CD4-positive, alpha-beta T cell treated with Interleukin-12 subunit alpha and Interleukin-12 subunit beta, for 1 hour (primary cell): ENCODE measurements around the gene IMPA2.
A peak's percentile ranks its signal among the peaks of the same experiment; 100 is the strongest.
"Not testable (repeated sequence)": the region's sequence is repeated elsewhere in the genome, so short reads cannot be mapped to it uniquely, and the experiment has no call there.

Source experiments
- DNase-seq: peaks from one replicate; pipeline ENCODE4 v3.0.0-alpha.2; 2020

IMPA2 gene

DNA sequence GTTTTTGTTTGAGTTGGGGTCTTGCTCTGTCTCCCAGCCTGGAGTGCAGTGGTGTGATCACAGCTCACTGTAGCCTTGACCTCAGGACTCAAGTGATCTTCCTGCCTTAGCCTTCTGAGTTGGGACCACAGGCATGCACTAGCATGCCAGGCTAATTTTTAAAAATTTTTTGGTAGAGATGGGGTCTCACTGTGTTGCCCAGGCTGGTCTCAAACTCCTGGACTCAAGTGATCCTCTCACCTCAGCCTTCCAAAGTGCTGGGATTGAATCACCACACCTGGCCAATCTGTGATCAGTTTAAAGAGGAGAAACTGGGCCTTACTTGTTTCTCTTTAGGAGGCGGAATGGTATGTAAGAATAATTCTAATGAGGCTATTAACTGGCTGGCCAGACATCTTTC, 49.9 kb downstream of the IMPA2 start:
- no peak for DNase-seq

DNA sequence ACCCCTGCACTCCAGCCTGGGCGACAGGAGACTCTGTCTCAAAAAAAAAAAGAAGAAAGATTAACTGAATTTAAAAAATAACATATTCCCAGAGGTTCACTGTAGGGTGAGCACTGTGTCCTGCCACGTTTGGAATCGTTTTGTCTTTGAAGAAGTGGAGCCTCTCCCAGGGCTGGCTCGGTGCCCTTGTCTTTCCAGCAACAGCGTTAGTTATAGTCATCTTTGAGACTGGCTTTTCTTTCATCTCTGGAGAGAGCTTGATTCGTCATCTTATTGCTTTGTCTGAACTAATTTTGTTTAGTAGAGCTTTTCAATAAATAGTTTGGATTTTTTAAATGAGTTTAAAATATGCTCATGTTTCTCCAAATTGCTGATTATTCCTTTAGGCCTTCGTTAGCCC, 50.5 kb downstream of the IMPA2 start:
- no peak for DNase-seq

DNA sequence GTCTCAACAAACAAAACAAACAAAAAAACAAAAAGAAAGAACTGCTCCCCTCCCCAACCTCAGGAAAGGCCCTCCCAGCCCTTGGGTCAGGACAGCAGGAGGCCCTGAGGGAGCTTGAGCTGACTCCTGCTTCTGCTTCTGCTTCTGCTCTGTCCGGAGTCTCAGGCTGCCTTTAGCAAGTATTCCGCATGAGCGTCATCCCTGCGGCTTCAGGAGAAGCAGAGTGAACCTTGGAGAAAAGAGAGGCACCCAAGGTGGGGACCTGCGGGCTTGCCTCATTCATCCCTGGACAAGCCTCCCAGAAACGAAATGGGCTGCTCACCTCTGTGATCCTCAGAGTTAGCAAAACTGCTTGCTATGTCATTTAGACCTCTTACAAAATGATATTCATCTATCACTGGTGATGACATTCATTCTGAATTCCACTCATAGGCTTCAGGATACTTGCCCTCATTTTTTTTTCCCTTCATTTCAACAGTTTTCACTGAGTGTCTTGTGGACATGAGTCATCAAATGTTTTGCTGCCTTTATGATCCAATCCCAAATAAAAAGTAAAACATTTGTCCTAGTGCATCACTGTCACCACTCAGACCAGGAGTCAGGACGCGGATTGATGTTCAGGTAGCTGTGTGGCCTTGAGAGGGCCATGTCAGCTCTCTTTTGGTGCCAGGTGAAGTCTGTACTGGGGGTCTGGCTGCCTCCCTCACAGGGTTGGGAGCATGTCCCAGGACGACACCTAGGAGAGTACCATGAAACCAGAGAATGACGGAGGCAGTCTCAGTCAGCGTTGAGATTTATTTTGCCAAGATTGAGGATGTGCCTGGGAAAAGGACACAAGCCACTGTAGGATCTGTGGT, 51.7 kb downstream of the IMPA2 start:
- no peak for DNase-seq

DNA sequence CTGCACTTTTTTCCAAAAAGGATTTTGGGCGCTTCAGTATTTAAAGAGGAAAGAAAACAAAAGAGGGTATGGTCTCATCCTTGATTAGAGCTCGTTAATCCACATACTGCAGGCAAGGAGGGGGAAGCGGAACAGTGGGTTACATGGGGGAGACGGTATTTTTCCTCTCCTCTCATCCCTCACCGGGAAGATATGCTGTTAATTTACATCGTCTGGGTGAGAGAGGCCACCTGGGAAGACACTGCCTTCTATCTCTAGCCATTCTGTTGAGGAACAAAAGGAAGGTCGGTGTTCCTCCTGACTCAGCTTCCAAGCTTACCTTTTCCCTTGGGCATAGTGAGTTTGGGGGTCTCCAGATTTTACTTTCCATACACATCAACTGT, 52.3 kb downstream of the IMPA2 start:
- DNase-seq, result no peak

DNA sequence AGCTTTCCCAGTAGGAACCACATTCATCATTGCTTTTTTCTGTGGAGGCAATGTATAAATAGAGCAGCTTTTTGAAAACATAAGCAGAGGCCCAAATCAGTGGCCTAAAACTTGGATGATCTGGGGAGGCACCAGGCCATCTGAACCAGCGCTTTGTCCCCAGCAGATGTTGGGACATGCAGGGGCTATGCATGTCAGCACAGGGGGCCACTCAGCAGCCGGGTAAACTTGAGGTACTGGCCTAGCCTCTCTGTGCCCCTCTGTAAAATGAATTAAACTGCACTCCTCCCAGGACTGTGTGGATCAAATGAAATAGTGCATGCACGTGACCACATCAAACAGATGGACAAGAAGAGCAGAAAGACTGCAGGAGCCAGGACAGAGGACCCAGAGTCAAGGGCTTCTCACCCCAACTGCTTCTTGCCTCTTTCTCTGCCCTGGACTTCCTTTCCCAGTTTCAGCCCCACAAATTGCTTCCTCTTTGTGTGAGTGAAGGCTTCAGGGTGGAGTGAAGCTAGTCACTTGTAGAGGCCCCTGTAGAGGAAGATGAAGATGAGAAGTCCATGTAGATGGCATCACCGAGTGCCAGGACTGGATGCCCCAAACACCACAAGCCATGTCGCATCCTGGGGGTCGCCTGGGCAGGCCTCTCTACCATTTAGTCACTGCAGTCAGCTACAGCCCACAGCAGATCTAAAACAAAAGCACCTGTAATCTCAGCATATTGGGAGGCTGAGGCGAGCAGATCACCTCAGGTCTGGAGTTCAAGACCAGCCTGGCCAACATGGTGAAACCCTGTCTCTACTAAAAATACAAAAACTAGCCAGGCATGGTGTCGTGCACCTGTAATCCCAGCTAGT, 53.2 kb downstream of the IMPA2 start:
- no peak for DNase-seq

DNA sequence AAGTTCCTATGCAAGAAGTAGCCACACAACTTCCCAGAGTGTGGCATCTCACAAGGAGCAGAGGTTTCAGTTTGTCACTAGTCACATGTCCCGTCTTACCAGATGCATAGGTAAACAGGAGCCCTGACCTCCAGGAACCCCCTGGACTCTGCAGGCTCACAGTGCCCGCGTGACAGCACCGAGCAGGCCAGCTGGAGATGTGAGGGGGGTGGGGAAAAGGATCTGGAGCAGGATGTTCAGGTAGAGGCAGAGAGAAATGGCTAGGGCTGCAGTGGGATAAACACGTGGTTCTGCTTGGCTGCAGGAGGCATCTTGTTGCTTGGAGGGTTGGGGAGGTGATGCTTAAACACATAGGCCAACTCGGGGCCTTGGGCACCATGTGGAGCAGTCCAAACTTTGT, 54.2 kb downstream of the IMPA2 start:
- DNase-seq, result no peak

DNA sequence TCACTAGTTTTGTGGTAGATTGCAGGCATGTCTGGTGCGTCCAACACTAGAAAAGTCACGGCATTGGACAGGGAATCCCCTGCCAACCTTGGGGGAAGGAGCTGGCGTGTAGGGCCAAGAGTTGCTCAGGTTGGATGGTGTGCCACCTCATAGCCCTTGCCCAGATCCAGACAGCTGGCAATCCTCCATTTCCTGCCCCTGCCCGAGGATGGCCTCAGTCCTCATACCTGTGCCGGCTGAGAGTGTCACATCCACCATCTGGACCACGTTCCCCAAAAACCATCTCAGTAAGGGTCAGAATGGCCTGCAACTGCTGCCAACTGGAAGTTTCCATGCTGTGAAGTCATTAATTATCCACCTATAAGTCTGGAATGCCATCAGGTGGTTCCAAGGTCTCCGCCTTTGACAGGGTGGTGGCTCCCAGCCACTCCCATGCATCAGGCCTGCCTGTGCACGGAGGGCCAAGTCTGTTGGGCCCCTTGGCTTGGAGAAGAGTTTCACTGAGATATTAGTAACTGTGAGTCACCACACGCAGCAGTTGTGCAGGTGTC, 55.0 kb downstream of the IMPA2 start:
- DNase-seq, result no peak

DNA sequence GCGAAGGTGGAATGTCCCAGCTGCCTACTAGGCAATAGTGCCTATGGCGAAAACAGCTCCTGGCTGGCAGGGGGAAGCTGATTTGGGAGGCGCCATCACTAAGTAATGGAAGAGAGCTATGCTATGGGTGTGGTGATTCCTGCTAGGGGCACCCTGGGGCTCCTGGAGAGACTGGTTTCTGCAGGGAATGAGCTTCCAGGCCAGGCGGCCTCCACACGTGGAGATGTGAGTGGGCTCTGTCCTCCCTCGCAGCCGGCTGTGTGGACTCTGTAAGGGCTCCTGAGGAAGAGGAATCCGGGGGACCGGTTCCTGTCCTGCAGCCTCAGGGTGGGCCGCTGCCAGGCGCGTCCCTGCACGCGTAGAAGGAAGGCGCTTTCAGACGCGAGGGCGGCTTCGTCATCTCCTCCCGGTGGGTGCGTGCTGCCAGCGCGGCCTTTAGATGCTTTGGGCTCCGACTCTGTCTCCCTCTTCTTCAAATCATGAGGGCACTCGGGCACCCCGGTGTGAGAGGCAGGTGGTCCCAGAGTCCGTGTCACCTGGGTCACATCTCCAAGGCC, 56.9 kb downstream of the IMPA2 start:
- DNase-seq, result no peak

DNA sequence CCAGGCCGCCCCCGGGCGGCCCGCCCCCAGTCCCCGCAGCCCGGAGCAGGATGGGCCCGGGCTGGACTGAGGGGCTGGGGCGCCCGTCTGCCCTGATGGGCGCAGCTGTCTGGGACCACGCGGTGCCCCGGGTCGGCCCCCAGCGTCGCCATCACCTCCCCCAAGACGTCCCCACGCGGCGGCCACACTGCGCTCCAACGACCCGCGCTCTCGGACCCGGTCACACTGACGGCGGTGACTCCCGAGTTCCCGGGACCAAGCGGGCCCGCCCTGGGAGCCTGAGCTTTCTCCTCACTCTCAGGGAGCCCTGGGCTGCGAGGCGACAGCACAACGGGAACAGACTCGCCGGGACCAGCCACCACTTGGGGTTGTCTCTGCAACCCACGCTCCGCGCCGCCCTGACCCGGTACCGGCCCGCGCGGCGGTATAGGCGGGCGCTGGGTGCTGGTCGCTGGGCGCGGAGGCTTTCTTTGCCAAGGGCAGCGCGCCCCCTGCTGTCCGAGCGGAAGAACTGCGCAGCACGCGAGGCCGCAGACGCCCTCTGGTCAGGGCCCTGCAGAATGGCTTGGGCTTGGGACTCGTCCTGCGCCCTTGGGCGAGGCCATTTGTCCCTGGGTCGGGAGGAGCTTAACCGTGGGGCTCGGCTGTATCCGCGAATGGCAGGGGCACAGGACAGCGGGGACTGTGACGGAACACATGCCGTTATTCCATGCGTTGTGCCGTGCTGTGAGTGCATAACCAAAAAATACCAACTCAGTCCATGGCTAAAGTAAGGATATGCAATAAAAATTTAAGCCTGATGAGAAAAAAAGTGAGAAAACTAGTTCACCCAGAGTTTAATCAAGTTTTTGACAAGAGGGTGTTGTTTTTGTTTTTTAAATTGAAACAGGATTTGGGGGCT, 57.6 kb downstream of the IMPA2 start:
- DNase-seq, result peak; percentile 74

DNA sequence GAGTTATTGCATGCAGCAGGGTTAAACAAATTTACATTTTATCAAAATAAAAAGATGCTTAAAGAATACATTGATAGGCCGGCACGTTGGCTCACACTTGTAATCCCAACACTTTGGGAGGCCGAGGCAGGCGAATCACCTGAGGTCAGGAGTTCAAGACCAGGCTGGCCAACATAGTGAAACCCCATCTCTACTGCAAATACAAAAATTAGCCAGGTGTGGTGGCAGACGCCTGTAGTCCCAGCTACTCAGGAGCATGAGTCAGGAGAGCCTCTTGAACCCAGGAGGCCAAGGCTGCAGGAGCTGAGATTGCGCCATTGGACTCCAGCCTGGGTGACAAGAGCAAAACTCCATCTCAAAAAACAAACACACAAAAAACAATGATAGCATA, 58.2 kb downstream of the IMPA2 start:
- not testable (repeated sequence) for DNase-seq

DNA sequence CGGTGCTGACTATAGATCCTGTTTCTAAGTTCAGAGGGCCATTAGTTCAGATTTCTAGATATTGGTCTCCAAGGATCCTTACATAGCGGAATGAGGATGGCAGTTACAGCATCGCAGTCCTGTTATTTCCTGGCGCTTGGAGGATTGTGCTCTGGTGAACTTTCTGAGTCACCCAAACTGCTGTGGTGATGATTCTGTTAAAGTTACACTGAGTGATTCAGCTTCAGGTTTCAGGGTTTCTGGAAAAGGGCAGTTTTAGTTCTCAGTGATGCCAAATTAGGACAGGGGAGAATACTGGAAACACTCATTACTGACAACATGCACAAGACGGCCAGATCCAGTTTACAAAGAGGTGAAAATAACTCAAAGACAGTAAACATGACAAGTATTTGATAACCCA, 60.3 kb downstream of the IMPA2 start:
- no peak for DNase-seq

DNA sequence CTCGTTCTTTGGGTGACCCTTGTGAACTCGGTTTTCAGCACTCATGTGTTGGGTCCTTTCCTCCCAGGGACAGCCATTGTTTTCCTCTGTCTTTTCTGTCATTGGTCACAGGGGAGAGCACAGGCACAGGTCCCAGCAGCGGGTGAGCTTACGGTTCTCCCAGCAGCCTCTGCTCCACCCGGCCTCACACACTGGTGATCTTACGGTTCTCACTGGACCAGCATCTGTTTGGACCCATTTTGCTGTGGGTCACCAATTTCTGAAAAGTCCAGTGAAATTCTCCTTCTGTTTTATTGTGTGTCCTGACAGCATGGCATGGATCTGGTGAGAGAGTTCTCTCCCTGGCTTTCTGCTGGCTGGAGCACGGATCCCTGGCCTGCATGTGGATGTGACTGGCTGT, 62.5 kb downstream of the IMPA2 start:
- DNase-seq, result no peak

DNA sequence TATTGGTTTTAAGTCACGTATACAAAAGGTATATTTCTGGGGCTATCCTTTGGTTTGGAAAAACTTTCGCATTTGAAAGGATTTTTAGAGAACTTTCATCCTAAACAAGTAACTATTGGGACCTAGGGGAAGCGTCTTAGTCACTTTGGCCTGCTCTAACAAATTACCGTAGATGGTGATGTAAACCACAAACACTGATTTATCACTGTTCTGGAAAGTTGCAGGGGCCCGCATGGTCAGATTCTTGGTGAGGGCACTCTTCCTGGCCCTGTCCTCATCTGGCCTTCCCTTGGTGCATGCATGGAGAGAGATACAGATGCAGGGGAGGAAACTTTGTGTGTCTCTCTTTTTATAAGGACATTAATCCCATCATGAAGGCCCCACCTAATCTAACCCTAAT, 63.3 kb downstream of the IMPA2 start:
- no peak for DNase-seq

DNA sequence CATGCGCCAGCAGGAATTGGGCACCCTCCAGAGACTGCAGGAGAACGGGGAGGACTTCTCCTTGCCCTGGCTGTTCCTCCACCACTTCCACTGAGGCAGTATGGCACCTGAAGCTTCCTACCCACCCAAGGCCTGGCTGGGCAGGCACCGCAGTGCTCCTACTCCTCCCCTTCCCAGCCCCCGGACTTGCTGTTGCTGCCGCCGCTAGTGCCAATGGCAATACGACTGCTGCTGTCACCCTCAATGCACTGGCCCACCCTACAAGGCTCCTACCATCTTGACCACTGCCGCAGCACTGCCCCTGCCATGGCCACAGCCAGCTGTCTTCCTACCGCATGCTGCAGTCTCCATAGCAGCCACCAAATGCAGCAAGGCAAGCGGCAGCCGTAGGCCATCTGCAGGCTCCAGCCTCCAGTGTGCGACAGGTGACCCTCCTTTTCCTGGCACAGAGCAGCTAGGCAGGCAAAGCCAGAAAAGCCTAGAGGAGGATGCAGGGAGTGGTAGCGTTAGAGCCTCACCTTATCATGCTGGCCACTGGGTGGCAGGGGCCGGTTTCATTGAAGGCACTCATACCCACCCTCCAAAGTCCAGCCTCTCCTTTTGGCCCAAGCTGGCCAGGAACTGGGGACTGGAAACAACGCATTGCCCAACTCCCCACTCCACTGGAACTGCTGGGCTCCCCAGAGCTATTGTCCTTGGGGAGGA, 64.9 kb downstream of the IMPA2 start:
- DNase-seq, result no peak

DNA sequence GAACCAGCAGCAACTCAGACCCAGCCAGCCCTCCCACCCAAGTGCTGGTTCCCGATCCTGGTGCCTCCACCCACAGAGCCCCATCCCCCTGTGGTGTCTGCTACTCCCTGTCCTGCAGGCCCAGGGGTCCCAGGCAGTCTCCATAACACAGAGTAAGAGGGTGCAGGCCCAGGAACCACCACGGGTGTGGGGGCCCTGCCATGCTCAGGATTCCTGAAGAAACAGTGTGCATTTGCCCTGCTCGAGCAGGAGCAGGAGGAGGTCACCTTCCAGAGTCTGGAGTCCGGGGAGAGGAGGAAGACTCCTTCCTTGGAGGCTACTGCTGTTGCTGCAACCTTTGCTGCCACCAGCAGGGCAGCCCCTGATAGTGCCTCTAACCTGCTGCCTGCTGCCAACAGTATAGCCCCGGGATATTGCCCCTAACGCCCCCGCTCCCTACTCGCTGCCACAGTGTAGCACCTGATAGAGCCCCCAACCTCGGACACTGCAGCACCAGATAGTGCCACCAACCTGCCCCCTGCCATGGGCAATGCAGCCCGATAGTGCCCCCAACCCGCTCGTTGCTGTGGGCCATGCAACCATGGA, 65.5 kb downstream of the IMPA2 start:
- DNase-seq, result no peak

DNA sequence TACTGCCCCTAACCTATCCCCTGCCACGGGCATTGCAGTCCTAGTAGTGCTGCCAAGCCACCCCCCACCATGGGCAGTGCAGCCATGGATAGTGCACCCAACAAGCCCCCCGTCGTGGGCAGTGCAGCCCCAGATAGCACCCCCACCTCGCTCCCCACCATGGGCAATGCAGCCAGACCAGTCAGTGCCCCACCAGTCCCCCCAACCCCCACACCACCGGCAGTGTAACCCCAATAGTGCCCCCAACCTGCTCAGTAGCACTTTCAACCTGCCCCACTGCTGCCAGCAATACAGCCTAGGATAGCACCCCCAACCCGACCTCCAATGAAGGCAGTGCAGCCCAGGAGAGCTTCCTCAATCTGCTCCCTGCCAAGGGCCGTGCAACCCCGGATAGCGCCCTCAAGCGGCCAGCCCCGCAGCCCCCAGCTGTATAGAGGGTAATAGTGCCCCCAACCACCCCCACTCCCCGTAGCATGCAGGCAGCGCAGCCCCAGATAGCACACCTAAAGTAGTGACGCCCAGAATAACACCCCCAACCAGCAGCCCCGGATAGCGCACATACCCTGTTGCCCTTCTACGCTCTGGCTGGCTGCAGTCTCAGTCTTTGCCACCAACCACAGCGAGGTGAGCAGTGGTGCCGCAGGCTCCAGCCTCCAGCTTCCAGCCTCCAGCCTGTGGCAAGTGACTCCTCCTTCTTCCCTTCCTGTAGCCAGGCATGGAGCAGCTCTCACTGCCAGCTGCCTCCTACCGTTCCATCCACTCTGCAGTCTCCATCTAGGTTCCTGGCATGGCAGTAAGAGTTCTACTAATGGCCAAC, 66.9 kb downstream of the IMPA2 start:
- DNase-seq, result no peak

DNA sequence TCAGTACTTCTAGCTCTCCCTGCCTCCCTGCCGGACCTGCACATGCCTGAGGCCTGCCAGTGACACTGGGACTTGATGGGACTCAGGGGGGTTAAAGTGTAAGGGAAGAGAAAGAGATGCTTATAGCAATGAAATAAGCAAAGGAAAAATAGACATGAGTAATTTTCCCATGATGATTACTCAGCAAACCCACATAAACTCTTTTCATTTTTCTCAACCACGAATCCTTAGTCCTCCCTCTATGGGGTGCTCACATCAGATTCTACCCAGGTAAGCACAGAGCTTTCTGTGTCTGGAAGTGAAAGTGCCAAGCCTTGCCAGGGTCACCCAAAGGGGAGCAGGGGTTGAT, 67.5 kb downstream of the IMPA2 start:
- DNase-seq, result no peak

DNA sequence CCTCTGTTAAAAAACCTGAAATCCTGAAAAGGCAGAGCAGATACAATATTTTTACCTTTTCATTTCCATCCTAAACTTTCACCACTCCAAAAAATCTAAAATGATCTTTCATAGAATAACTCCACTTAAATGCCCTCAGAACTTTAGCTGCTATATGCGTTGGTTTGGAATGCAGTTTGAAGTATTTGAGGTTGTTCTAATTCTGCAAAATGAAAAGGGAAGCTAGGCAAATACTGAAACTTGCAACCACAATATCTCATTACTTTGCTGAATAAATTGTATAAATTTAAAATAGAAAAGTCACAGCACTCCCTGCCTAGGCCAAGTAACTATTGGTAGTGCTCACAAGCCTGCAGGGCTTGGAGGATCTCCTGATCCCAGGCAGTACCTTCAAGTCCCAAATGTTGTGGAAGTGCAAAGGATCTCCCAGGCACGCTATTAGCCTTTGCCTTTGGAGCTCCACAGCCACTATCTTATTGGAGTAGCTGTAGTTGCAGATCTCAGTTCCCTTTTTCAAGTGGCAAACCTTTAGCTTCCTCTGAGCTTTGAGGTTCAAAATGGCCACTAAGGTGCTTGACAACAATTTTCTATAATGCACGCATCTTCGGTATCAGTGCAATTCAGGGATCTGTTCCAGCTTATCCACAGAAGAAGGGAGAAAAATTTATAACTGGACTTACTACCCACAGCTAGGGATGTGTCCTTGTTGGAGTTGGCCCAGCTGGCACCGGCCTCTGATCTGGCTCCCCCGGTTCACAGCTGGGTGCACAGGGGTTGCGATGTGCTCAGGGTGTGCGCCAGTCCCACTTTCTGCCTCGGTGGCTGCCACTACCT, 68.9 kb downstream of the IMPA2 start:
- no peak for DNase-seq

DNA sequence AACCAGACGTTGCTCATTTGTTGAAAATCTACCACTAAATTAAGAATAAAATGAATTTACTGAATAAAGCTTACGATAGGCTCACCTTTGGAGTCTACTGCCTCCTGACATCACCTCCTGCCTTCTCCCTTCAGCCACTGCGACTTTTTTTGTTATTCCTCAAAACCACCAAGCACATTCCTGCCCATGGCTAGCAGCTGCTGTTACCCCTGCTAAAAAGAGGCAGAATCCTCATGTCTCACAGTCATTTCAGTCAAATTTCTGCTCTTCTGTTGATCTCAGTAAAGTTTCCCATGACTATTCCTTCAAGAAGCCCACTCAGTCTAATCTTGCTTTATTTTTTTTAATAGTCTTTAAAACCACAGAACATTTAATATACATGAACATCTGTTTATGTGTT, 71.6 kb downstream of the IMPA2 start:
- DNase-seq, result no peak

DNA sequence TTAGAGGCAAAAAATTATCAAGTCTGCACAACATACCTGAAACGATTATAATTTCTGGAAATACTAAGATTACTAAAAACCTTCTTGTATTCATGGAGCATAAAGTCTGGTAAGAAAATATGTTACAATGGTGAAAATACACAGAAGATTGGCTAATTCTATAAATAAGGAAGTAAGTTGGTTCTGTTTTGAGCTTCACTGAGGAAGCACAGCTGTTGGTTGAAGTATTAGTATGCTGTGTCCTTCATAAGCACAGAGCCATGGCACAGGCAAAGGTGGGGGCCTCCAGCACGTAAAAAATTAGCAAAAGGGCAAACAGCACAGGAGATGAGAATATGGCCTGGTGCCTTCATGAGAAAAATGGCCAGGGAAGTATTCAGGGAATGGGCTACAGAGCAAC, 72.0 kb downstream of the IMPA2 start:
- no peak for DNase-seq
